GM11168 (cell line): ENCODE data around the gene KAT14.
"Not testable (repeated sequence)": the region's sequence is repeated elsewhere in the genome, so short reads cannot be mapped to it uniquely, and the experiment has no call there.

Source experiments
- in situ Hi-C: fragments of 300-500 bp; cut with MboI; formaldehyde crosslinking; loops from one replicate; pipeline ENCODE4 v1.12.0; 2022; ENCODE audit warnings: low sequenced_read_pairs; ENCODE audit not compliant: unreplicated experiment

KAT14 gene

GRCh38 chr20:18213002-18213401 lies 75.3 kb downstream of the KAT14 start:
- in situ Hi-C loops: no loop called here

- in situ Hi-C loops: no loop called here
Observed at GRCh38 chr20:18215566-18215965, 77.9 kb downstream of the KAT14 start.

- in situ Hi-C loops: no loop called here
Observed at GRCh38 chr20:18218280-18218679, 80.6 kb downstream of the KAT14 start.

GRCh38 chr20:18223409-18223808 lies 85.7 kb downstream of the KAT14 start:
- in situ Hi-C loops: no loop called here

- in situ Hi-C loops: no loop called here
Observed at GRCh38 chr20:18224968-18225568, 87.4 kb downstream of the KAT14 start.

- in situ Hi-C loops: no loop called here
Observed at GRCh38 chr20:18225632-18226031, 88.0 kb downstream of the KAT14 start.

GRCh38 chr20:18226741-18227140 lies 89.1 kb downstream of the KAT14 start:
- in situ Hi-C loops: not testable (repeated sequence)

GRCh38 chr20:18233408-18233943 lies 95.8 kb downstream of the KAT14 start:
- in situ Hi-C loops: no loop called here
